ENCODE measurements around the gene STOML1.

DNA sequence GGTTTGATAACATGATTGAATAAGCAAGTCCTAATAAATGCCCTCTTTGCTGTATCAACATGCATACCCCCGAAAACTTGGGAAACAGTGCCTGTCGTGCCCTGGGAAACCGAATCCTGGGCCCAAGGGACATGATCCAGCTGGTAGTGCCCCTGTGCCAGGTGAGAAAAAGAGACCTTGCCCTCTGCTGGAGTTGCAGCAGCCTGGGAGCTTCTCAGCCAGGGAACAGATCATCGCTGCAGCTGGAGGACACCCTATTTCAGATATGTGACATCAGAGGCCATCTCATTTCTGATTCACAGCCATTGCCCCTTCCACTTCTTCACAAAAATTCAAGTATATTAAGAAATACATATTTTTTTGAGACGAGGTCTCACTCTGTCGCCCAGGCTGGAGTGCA, 32.3 kb downstream of the STOML1 start:
- TF ChIP-seq GATA3 (IDR thresholded peaks at IDR 0.05; ENCODE audit: low read depth, low read length), result no peak
- TF ChIP-seq GATA2 (IDR thresholded peaks at IDR 0.05; ENCODE audit: low read depth, low read length), result no peak

All from SH-SY5Y (cell line).